IPS-18a (cell line): ENCODE data around the gene FRMPD4.

Experiments
- H3K27ac ChIP-seq: one replicate; pipeline ENCODE4 v1.5.1; 2013; ENCODE audit warnings: low read length
- H3K27me3 ChIP-seq: one replicate; pipeline ENCODE4 v1.6.1; 2013; ENCODE audit warnings: mild to moderate bottlenecking, low read length; ENCODE audit not compliant: control insufficient read depth, insufficient read depth
- H3K36me3 ChIP-seq: one replicate; pipeline ENCODE4 v1.6.1; 2013; ENCODE audit warnings: low read depth, low read length; ENCODE audit not compliant: control insufficient read depth
- H3K4me1 ChIP-seq: one replicate; pipeline ENCODE4 v1.6.1; 2013; ENCODE audit warnings: low read depth, low read length; ENCODE audit not compliant: control insufficient read depth
- H3K4me3 ChIP-seq: one replicate; pipeline ENCODE4 v1.5.1; 2013; ENCODE audit warnings: low read length
- H3K9ac ChIP-seq: one replicate; pipeline ENCODE4 v1.6.1; 2013; ENCODE audit warnings: mild to moderate bottlenecking, low read length, moderate library complexity
- H3K9me3 ChIP-seq: one replicate; pipeline ENCODE4 v1.6.1; 2013; ENCODE audit warnings: low read depth, low read length; ENCODE audit not compliant: control insufficient read depth

Gene FRMPD4

GRCh38 chrX:12372111-12372510 lies 233.8 kb downstream of the FRMPD4 start:
- no peak overlapping the region for H3K27ac ChIP-seq
- H3K36me3 ChIP-seq = no peaks in the 10 kb centered on the region
- H3K4me3 ChIP-seq = no peak overlapping the region
- H3K9me3 ChIP-seq = no peaks in the 10 kb centered on the region
- no peak overlapping the region for H3K9ac ChIP-seq
- no peaks in the 10 kb centered on the region for H3K27me3 ChIP-seq
- H3K4me1 ChIP-seq = peaks cover 2% of the 10 kb centered on the region

GRCh38 chrX:12374286-12374685 lies 236.0 kb downstream of the FRMPD4 start:
- H3K36me3 ChIP-seq = no peaks in the 10 kb centered on the region
- H3K4me1 ChIP-seq = peaks cover 2% of the 10 kb centered on the region
- H3K9me3 ChIP-seq = no peaks in the 10 kb centered on the region
- no peak overlapping the region for H3K4me3 ChIP-seq
- no peak overlapping the region for H3K27ac ChIP-seq
- no peaks in the 10 kb centered on the region for H3K27me3 ChIP-seq
- no peak overlapping the region for H3K9ac ChIP-seq

- no peaks in the 10 kb centered on the region for H3K4me1 ChIP-seq
- H3K4me3 ChIP-seq = no peak overlapping the region
- no peak overlapping the region for H3K9ac ChIP-seq
- no peaks in the 10 kb centered on the region for H3K27me3 ChIP-seq
- no peak overlapping the region for H3K27ac ChIP-seq
- no peaks in the 10 kb centered on the region for H3K36me3 ChIP-seq
- H3K9me3 ChIP-seq = no peaks in the 10 kb centered on the region
These were observed 240.0 kb downstream of the FRMPD4 start for GRCh38 chrX:12378253-12378652.

GRCh38 chrX:12378706-12379105 lies 240.4 kb downstream of the FRMPD4 start:
- Histone ChIP-seq H3K36me3 (no peaks in the 10 kb centered on the region), H3K4me3 (no peak overlapping the region), H3K27ac (no peak overlapping the region), H3K9ac (no peak overlapping the region), H3K4me1 (no peaks in the 10 kb centered on the region), H3K27me3 (no peaks in the 10 kb centered on the region), H3K9me3 (no peaks in the 10 kb centered on the region)

- no peaks in the 10 kb centered on the region for H3K4me1 ChIP-seq
- no peak overlapping the region for H3K27ac ChIP-seq
- no peak overlapping the region for H3K9ac ChIP-seq
- no peaks in the 10 kb centered on the region for H3K36me3 ChIP-seq
- no peaks in the 10 kb centered on the region for H3K9me3 ChIP-seq
- H3K4me3 ChIP-seq = no peak overlapping the region
- no peaks in the 10 kb centered on the region for H3K27me3 ChIP-seq
These were observed 241.4 kb downstream of the FRMPD4 start for GRCh38 chrX:12379671-12380070.

- H3K4me3 ChIP-seq = no peak overlapping the region
- no peaks in the 10 kb centered on the region for H3K4me1 ChIP-seq
- no peaks in the 10 kb centered on the region for H3K36me3 ChIP-seq
- H3K9me3 ChIP-seq = no peaks in the 10 kb centered on the region
- no peak overlapping the region for H3K9ac ChIP-seq
- no peak overlapping the region for H3K27ac ChIP-seq
- H3K27me3 ChIP-seq = no peaks in the 10 kb centered on the region
These were observed 244.9 kb downstream of the FRMPD4 start for GRCh38 chrX:12383196-12383595.

- Histone ChIP-seq H3K4me3 (no peak overlapping the region), H3K9ac (no peak overlapping the region), H3K9me3 (no peaks in the 10 kb centered on the region), H3K27ac (no peak overlapping the region), H3K36me3 (no peaks in the 10 kb centered on the region), H3K4me1 (no peaks in the 10 kb centered on the region), H3K27me3 (no peaks in the 10 kb centered on the region)
These were observed 252.0 kb downstream of the FRMPD4 start for GRCh38 chrX:12390301-12390700.

GRCh38 chrX:12396584-12396983 lies 258.3 kb downstream of the FRMPD4 start:
- H3K27me3 ChIP-seq = no peaks in the 10 kb centered on the region
- H3K9me3 ChIP-seq = no peaks in the 10 kb centered on the region
- H3K4me3 ChIP-seq = no peak overlapping the region
- no peak overlapping the region for H3K9ac ChIP-seq
- H3K36me3 ChIP-seq = no peaks in the 10 kb centered on the region
- H3K27ac ChIP-seq = no peak overlapping the region
- H3K4me1 ChIP-seq = peaks cover 3% of the 10 kb centered on the region

GRCh38 chrX:12400218-12400617 lies 261.9 kb downstream of the FRMPD4 start:
- no peaks in the 10 kb centered on the region for H3K9me3 ChIP-seq
- no peaks in the 10 kb centered on the region for H3K27me3 ChIP-seq
- no peak overlapping the region for H3K9ac ChIP-seq
- no peak overlapping the region for H3K27ac ChIP-seq
- no peak overlapping the region for H3K4me3 ChIP-seq
- H3K36me3 ChIP-seq = no peaks in the 10 kb centered on the region
- peaks cover 3% of the 10 kb centered on the region for H3K4me1 ChIP-seq

GRCh38 chrX:12401252-12401651 lies 263.0 kb downstream of the FRMPD4 start:
- H3K4me3 ChIP-seq = no peak overlapping the region
- no peaks in the 10 kb centered on the region for H3K9me3 ChIP-seq
- H3K27ac ChIP-seq = no peak overlapping the region
- no peak overlapping the region for H3K9ac ChIP-seq
- no peaks in the 10 kb centered on the region for H3K27me3 ChIP-seq
- no peaks in the 10 kb centered on the region for H3K36me3 ChIP-seq
- peaks cover 3% of the 10 kb centered on the region for H3K4me1 ChIP-seq

GRCh38 chrX:12403474-12404082 lies 265.3 kb downstream of the FRMPD4 start:
- Histone ChIP-seq H3K9ac (no peak overlapping the region), H3K4me3 (no peak overlapping the region), H3K27me3 (no peaks in the 10 kb centered on the region), H3K36me3 (no peaks in the 10 kb centered on the region), H3K4me1 (no peaks in the 10 kb centered on the region), H3K9me3 (no peaks in the 10 kb centered on the region), H3K27ac (no peak overlapping the region)

GRCh38 chrX:12405306-12405705 lies 267.0 kb downstream of the FRMPD4 start:
- H3K9ac ChIP-seq = no peak overlapping the region
- H3K9me3 ChIP-seq = no peaks in the 10 kb centered on the region
- no peak overlapping the region for H3K27ac ChIP-seq

More at GRCh38 chrX:12405306-12405705, 267.0 kb downstream of the FRMPD4 start:
- Histone ChIP-seq H3K27me3 (no peaks in the 10 kb centered on the region), H3K4me3 (no peak overlapping the region), H3K36me3 (no peaks in the 10 kb centered on the region), H3K4me1 (no peaks in the 10 kb centered on the region)
